SU-DHL-6 (cell line): ENCODE measurements around the gene CPLANE1.
"Not testable (repeated sequence)": the region's sequence is repeated elsewhere in the genome, so short reads cannot be mapped to it uniquely, and the experiment has no call there.

Experiments
- H2AFZ ChIP-seq: fragments of 200-600 bp; sonication (generic); 2 replicates; pipeline ENCODE4 v1.6.1; 2014; ENCODE audit warnings: low read depth, mild to moderate bottlenecking, moderate library complexity, mixed read lengths, antibody characterized with exemption, low read length; ENCODE audit not compliant: severe bottlenecking
- H3F3A ChIP-seq: fragments of 200-600 bp; shearing (Covaris generic); 2 replicates; pipeline ENCODE4 v1.6.0; 2016; ENCODE audit warnings: antibody characterized with exemption, mild to moderate bottlenecking; ENCODE audit not compliant: insufficient read depth
- H3K27ac ChIP-seq: fragments of 200-600 bp; sonication (generic); 2 replicates; pipeline ENCODE4 v1.5.1; 2016; ENCODE audit warnings: low read depth, mild to moderate bottlenecking, low read length, moderate library complexity, mixed read lengths
- H3K27me3 ChIP-seq: fragments of 200-600 bp; sonication (generic), shearing (Covaris generic); 2 replicates; pipeline ENCODE4 v1.6.0; 2014; ENCODE audit warnings: mild to moderate bottlenecking, low read length
- H3K36me3 ChIP-seq: fragments of 200-600 bp; sonication (generic); 2 replicates; pipeline ENCODE4 v1.6.1; 2014; ENCODE audit warnings: mild to moderate bottlenecking, low read length, mixed read lengths
- H3K4me2 ChIP-seq: fragments of 300-600, 200-600 bp; shearing (Covaris generic), sonication (generic); 2 replicates; pipeline ENCODE4 v1.6.0; 2014; ENCODE audit warnings: low read length, low read depth, mild to moderate bottlenecking; ENCODE audit not compliant: poor library complexity, severe bottlenecking
- H3K4me3 ChIP-seq: fragments of 200-600 bp; sonication (generic); 2 replicates; pipeline ENCODE4 v1.5.1; 2014; ENCODE audit warnings: antibody characterized with exemption, low read length, mild to moderate bottlenecking, mixed read lengths; ENCODE audit not compliant: insufficient read depth, poor library complexity, severe bottlenecking
- H3K79me2 ChIP-seq: fragments of 200-600 bp; sonication (generic); 2 replicates; pipeline ENCODE4 v1.6.1; 2014; ENCODE audit warnings: mild to moderate bottlenecking, low read length, moderate library complexity; ENCODE audit not compliant: insufficient read depth
- H3K9ac ChIP-seq: fragments of 200-600 bp; sonication (generic); 2 replicates; pipeline ENCODE4 v1.7.0; 2014; ENCODE audit warnings: mild to moderate bottlenecking, low read length
- H3K9me2 ChIP-seq: fragments of 200-600 bp; sonication (generic); replicated peaks from 2 replicates; pipeline ENCODE4 v1.6.1; 2014; ENCODE audit warnings: low read length; ENCODE audit not compliant: insufficient read depth
- H3K9me3 ChIP-seq: fragments of 200-600 bp; sonication (generic); 2 replicates; pipeline ENCODE4 v1.6.1; 2014; ENCODE audit warnings: low read length, mixed read lengths; ENCODE audit not compliant: insufficient read depth
- H4K20me1 ChIP-seq: fragments of 200-600 bp; sonication (generic); 2 replicates; pipeline ENCODE4 v1.6.1; 2014; ENCODE audit warnings: low read depth, mild to moderate bottlenecking, antibody characterized with exemption, low read length, moderate library complexity, mixed read lengths
- CTCF ChIP-seq: fragments of 200-600 bp; sonication (generic); IDR thresholded peaks from one replicate; pipeline ENCODE4 v1.5.1; 2017; ENCODE audit warnings: antibody characterized with exemption, mild to moderate bottlenecking, low read length, moderate library complexity; ENCODE audit not compliant: insufficient read depth, poor library complexity, severe bottlenecking
- EZH2phosphoT487 ChIP-seq: fragments of 200-600 bp; sonication (generic), shearing (Covaris generic); conservative IDR thresholded peaks from 2 replicates; pipeline ENCODE4 v1.6.1; 2018; ENCODE audit warnings: mild to moderate bottlenecking, antibody characterized with exemption, low read length, moderate library complexity, mixed read lengths

The CPLANE1 gene

GRCh38 chr5:37103302-37103701 lies 145.9 kb downstream of the CPLANE1 start:
- TF ChIP-seq CTCF (no peak), EZH2phosphoT487 (no peak)

GRCh38 chr5:37099267-37099666 lies 149.9 kb downstream of the CPLANE1 start:
- H3K9me3 ChIP-seq, H3K9me2 ChIP-seq, H3K79me2 ChIP-seq, H4K20me1 ChIP-seq, H3K27me3 ChIP-seq, H3K4me3 ChIP-seq, H3K4me2 ChIP-seq, H3K27ac ChIP-seq, H3K36me3 ChIP-seq, H3K9ac ChIP-seq, H3F3A ChIP-seq, H2AFZ ChIP-seq: not testable (repeated sequence)

More at GRCh38 chr5:37103302-37103701, 145.9 kb downstream of the CPLANE1 start:
- Histone ChIP-seq H4K20me1 (no peaks in the 10 kb centered on the region), H3K79me2 (no peaks in the 10 kb centered on the region), H3K9ac (no peak overlapping the region), H3K9me3 (no peaks in the 10 kb centered on the region), H3K4me2 (no peak overlapping the region), H3F3A (no peaks in the 10 kb centered on the region), H2AFZ (no peak overlapping the region), H3K27me3 (no peaks in the 10 kb centered on the region), H3K9me2 (no peaks in the 10 kb centered on the region), H3K36me3 (no peaks in the 10 kb centered on the region), H3K27ac (no peak overlapping the region), H3K4me3 (no peak overlapping the region)

- not testable (repeated sequence) for H2AFZ ChIP-seq, H3K9me2 ChIP-seq, H3K36me3 ChIP-seq, H3K27ac ChIP-seq, H4K20me1 ChIP-seq, H3K27me3 ChIP-seq, H3K9me3 ChIP-seq, H3K9ac ChIP-seq, H3F3A ChIP-seq, H3K4me2 ChIP-seq, H3K4me3 ChIP-seq, H3K79me2 ChIP-seq
These were observed 155.4 kb downstream of the CPLANE1 start for GRCh38 chr5:37093795-37094194.

GRCh38 chr5:37090781-37091180 lies 158.4 kb downstream of the CPLANE1 start:
- Histone ChIP-seq H3K9ac (no peak overlapping the region), H3K4me2 (no peak overlapping the region), H4K20me1 (no peaks in the 10 kb centered on the region), H3F3A (no peaks in the 10 kb centered on the region), H3K4me3 (no peak overlapping the region), H3K79me2 (no peaks in the 10 kb centered on the region), H3K9me2 (no peaks in the 10 kb centered on the region), H3K9me3 (no peaks in the 10 kb centered on the region), H3K27ac (no peak overlapping the region), H2AFZ (no peak overlapping the region), H3K36me3 (no peaks in the 10 kb centered on the region), H3K27me3 (no peaks in the 10 kb centered on the region)
- no peak for TF ChIP-seq CTCF
- TF ChIP-seq EZH2phosphoT487 = no peak
